ENCODE results near the gene CDH3. TPM values are rescaled to one million over a fixed set of nuclear protein-coding genes. Genes with fewer than 3 reads are reported as not detected.

CDH3 gene
- total RNA-seq, 4 donors from 2014 or later = 1.2 to 15.9 (median 2.5) TPM

DNA sequence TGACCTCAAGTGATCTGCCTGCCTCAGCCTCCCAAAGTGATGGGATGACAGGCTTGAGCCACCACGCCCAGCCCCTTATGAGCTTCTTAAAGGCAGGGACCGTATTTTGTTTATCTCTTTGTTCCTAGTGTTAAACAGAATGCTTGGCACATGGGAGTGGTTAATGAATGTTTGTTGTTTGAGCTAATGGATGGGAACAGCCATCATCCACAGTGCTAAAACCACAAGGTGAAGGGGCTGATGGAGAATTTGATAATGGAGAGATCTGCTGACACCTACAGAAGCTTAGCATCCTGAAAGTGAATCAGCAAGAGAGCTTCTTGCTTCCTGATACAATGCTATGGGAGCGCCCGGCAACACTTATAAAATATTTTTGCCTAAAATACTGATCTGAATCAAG lies 83.4 kb downstream of the CDH3 start:
- no peaks in the 10 kb centered on the region for H3K4me1 ChIP-seq
- TF ChIP-seq EP300 (IDR thresholded peaks at IDR 0.05) (no peak), POLR2A (IDR thresholded peaks at IDR 0.05) (no peak)
- TF ChIP-seq, protein P1, sequence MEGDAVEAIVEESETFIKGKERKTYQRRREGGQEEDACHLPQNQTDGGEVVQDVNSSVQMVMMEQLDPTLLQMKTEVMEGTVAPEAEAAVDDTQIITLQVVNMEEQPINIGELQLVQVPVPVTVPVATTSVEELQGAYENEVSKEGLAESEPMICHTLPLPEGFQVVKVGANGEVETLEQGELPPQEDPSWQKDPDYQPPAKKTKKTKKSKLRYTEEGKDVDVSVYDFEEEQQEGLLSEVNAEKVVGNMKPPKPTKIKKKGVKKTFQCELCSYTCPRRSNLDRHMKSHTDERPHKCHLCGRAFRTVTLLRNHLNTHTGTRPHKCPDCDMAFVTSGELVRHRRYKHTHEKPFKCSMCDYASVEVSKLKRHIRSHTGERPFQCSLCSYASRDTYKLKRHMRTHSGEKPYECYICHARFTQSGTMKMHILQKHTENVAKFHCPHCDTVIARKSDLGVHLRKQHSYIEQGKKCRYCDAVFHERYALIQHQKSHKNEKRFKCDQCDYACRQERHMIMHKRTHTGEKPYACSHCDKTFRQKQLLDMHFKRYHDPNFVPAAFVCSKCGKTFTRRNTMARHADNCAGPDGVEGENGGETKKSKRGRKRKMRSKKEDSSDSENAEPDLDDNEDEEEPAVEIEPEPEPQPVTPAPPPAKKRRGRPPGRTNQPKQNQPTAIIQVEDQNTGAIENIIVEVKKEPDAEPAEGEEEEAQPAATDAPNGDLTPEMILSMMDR (IDR thresholded peaks at IDR 0.05) = no peak

DNA sequence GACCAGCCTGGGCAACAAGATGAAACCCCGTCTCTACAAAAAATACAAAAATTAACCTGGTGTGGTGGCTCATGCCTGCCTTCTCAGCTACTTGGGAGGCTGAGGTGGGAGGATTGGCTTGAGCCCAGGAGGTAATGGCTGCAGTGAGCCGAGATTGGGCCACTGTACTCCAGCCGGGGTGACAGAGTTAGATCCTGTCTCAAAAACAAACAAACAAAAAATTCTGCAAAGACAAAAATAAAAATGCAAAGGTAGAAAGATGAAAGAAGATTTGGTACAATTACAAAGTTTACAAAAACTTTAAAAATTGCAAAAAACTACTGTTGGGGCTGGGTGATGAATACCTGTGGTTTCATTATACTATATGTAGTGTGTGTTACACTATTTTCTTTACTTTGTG lies 86.5 kb downstream of the CDH3 start:
- WGBS, 2 donors = 44 to 52% methylated on average over 3 of the region's 3 CpGs
- Histone ChIP-seq H3K4me1 (peaks cover 0 to under 1% (median 0%) of the 10 kb centered on the region in 4 donors), H3K36me3 (no peaks in the 10 kb centered on the region), H3K27me3 (peaks cover 0 to 16% of the 10 kb centered on the region in 2 donors), H3K9me3 (no peaks in the 10 kb centered on the region), H3K27ac (no peak overlapping the region), H3K4me3 (no peak overlapping the region)
- no peak for DNase-seq (ENCODE audit: low spot score in 2 of 2)
- TF ChIP-seq, protein P1 (IDR thresholded peaks at IDR 0.05) = no peak
- TF ChIP-seq POLR2A (IDR thresholded peaks at IDR 0.05) (no peak), EP300 (IDR thresholded peaks at IDR 0.05) (no peak)

More for the DNA sequence above, 83.4 kb downstream of the CDH3 start:
- no peaks in the 10 kb centered on the region for H3K9me3 ChIP-seq
- no peaks in the 10 kb centered on the region for H3K36me3 ChIP-seq
- no peak for DNase-seq (ENCODE audit: low spot score in 2 of 2)
- no peak overlapping the region for H3K27ac ChIP-seq
- no peaks in the 10 kb centered on the region for H3K27me3 ChIP-seq
- WGBS, 2 donors = 87 to 94% methylated on average over 4 of the region's 4 CpGs
- no peak overlapping the region for H3K4me3 ChIP-seq

DNA sequence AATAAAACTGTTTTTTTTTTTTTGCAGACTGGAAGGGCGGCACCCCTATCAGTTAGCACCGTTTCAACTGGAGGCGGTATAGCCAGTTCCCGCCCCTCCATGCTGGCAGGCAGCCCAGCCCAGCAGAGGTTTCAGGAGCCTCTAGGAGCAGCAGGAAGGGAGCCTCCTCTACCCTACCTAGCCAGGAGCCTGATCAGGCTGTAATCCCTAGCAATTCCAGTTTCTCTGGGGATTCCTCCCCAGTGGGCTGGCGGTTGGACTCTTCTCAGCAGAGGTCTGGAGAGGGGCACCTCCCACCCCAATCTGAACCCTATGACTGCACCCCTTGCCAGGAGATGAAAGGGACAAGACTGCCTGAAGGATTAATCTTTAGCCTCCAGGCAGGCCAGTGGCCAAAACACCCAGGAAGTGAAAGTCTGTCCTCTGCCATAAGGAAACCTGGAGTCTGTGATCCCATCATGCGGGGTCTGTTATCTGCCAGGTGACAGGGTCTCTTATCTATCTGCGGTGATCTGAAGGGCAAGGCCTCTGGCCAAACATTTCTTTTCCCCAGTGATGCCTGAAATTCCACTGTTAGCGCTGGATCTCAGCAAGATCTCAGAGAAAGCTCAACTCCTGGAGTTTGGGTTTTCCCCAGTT lies 87.1 kb downstream of the CDH3 start:
- Histone ChIP-seq H3K4me3 (no peak overlapping the region), H3K27ac (no peak overlapping the region), H3K27me3 (peaks cover 0 to 21% of the 10 kb centered on the region in 2 donors), H3K9me3 (no peaks in the 10 kb centered on the region), H3K36me3 (no peaks in the 10 kb centered on the region), H3K4me1 (peaks cover 0 to 6% (median 0%) of the 10 kb centered on the region in 4 donors)
- no peak for DNase-seq (ENCODE audit: low spot score in 2 of 2)
- TF ChIP-seq, protein P1 (IDR thresholded peaks at IDR 0.05) = no peak
- TF ChIP-seq EP300 (IDR thresholded peaks at IDR 0.05) (no peak), POLR2A (IDR thresholded peaks at IDR 0.05) (no peak)
- WGBS, 2 donors = 43 to 47% methylated on average over 8 of the region's 8 CpGs

DNA sequence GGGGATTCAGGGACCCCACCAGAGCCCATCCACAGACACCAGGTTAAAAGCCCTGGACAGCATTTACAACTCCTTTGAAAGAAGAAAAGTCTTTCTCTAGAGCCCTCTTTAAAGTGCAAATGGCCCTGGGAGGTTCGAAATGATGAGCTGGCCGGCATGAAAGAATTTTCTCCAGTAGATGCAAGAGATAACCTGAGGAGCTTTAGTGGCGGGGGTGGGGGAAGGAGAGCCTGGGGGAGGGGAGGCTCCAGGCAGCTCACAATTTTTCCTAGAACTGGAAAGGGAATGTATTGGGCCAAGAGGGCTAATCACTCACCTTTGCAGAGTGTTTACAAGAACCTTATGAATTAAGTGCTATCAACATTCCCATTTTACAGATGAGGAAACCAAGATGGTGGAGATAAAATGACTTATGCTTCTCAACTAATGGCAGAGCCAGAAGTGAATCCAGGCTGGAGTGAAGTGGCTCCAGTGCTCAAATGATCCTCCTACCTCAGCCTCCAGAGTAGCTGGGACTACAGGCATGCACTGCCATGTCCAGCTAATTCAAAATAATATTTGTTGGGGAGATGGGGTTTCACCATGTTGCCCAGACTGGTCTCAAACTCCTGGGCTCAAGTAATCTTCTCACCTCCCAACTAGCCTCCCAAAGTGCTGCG lies 87.8 kb downstream of the CDH3 start:
- no peaks in the 10 kb centered on the region for H3K9me3 ChIP-seq
- peaks cover 0 to 28% of the 10 kb centered on the region in 2 donors for H3K27me3 ChIP-seq
- no peak for DNase-seq (ENCODE audit: low spot score in 2 of 2)
- H3K4me1 ChIP-seq = peaks cover 0 to 13% (median 6%) of the 10 kb centered on the region in 4 donors
- H3K27ac ChIP-seq = no peak overlapping the region
- 62 to 67% methylated on average over 4 of the region's 4 CpGs for WGBS, 2 donors
- H3K36me3 ChIP-seq = no peaks in the 10 kb centered on the region
- TF ChIP-seq, protein P1 (IDR thresholded peaks at IDR 0.05) = no peak
- TF ChIP-seq POLR2A (IDR thresholded peaks at IDR 0.05) (no peak), EP300 (IDR thresholded peaks at IDR 0.05) (no peak)
- no peak overlapping the region for H3K4me3 ChIP-seq

DNA sequence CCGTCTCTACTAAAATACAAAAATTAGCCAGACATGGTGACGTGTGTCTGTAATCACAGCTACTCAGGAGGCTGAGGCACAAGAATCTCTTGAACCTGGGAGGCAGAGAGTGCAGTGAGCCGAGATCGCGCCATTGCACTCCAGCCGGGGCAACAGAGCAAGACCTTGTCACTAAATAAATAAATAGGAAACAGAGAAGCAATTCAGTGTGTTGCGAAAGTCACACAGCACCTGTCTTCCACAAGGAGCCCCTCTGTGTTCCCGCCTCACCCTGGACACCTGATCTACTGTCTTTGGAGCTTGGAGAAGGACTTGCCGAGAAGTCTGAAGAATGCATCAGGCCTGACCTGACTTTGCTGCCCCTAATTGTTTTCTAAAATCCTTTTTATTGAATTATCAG lies 88.5 kb downstream of the CDH3 start:
- no peaks in the 10 kb centered on the region for H3K36me3 ChIP-seq
- no peak for DNase-seq (ENCODE audit: low spot score in 2 of 2)
- 85 to 90% methylated on average over 9 of the region's 9 CpGs for WGBS, 2 donors
- H3K27ac ChIP-seq = no peak overlapping the region
- no peaks in the 10 kb centered on the region for H3K9me3 ChIP-seq
- peaks cover 0 to 35% of the 10 kb centered on the region in 2 donors for H3K27me3 ChIP-seq
- no peak for TF ChIP-seq EP300 (IDR thresholded peaks at IDR 0.05)
- TF ChIP-seq, protein P1 (IDR thresholded peaks at IDR 0.05) = no peak
- no peak for TF ChIP-seq POLR2A (IDR thresholded peaks at IDR 0.05)
- peaks cover 0 to 17% (median 8%) of the 10 kb centered on the region in 4 donors for H3K4me1 ChIP-seq
- H3K4me3 ChIP-seq = no peak overlapping the region

All from tibial nerve (tissue), 4 donors.